Measurements from ENCODE around the gene MSMP.

MSMP gene

GRCh38 chr9:35790385-35791296 lies 36.6 kb upstream of the MSMP start:
- DNase-seq = peak; percentile 68
- H3K27me3 ChIP-seq (replicated peaks) = no peaks in the 10 kb centered on the region
- no peak overlapping the region for H3K27ac ChIP-seq
- in situ Hi-C loops (cut with HindIII; ENCODE audit: low pct_ligation_motif_present, low sequenced_read_pairs) = no loop called here
- peak overlapping the region; percentile 39 for H3K4me3 ChIP-seq (ENCODE audit: low read depth, low read length)
- peak; percentile 89 for TF ChIP-seq CTCF (IDR thresholded peaks at IDR 0.05; ENCODE audit: low read depth, low read length, missing control alignments)
- no peaks in the 10 kb centered on the region for H3K36me3 ChIP-seq (replicated peaks)

GRCh38 chr9:35790025-35790384 lies 35.9 kb upstream of the MSMP start:
- no peak for TF ChIP-seq CTCF (IDR thresholded peaks at IDR 0.05; ENCODE audit: low read depth, low read length, missing control alignments)
- no peak for DNase-seq
- Histone ChIP-seq H3K36me3 (replicated peaks) (no peaks in the 10 kb centered on the region), H3K4me3 (ENCODE audit: low read depth, low read length) (no peak overlapping the region), H3K27me3 (replicated peaks) (no peaks in the 10 kb centered on the region), H3K27ac (no peak overlapping the region)
- in situ Hi-C loops (cut with HindIII; ENCODE audit: low pct_ligation_motif_present, low sequenced_read_pairs) = no loop called here

GRCh38 chr9:35789541-35789940 lies 35.5 kb upstream of the MSMP start:
- Histone ChIP-seq H3K4me3 (ENCODE audit: low read depth, low read length) (no peak overlapping the region), H3K36me3 (replicated peaks) (no peaks in the 10 kb centered on the region), H3K27me3 (replicated peaks) (no peaks in the 10 kb centered on the region), H3K27ac (no peak overlapping the region)
- DNase-seq = no peak
- in situ Hi-C loops (cut with HindIII; ENCODE audit: low pct_ligation_motif_present, low sequenced_read_pairs) = no loop called here
- no peak for TF ChIP-seq CTCF (IDR thresholded peaks at IDR 0.05; ENCODE audit: low read depth, low read length, missing control alignments)

- Histone ChIP-seq H3K4me3 (ENCODE audit: low read depth, low read length) (no peak overlapping the region), H3K36me3 (replicated peaks) (no peaks in the 10 kb centered on the region), H3K27ac (no peak overlapping the region), H3K27me3 (replicated peaks) (peaks cover 4% of the 10 kb centered on the region)
- in situ Hi-C loops (cut with HindIII; ENCODE audit: low pct_ligation_motif_present, low sequenced_read_pairs) = no loop called here
- DNase-seq = no peak
- TF ChIP-seq CTCF (IDR thresholded peaks at IDR 0.05; ENCODE audit: low read depth, low read length, missing control alignments) = no peak
Observed at GRCh38 chr9:35783418-35783817, 29.3 kb upstream of the MSMP start.

- TF ChIP-seq CTCF (IDR thresholded peaks at IDR 0.05; ENCODE audit: low read depth, low read length, missing control alignments) = no peak
- Histone ChIP-seq H3K27ac (no peak overlapping the region), H3K27me3 (replicated peaks) (peaks cover 4% of the 10 kb centered on the region), H3K36me3 (replicated peaks) (no peaks in the 10 kb centered on the region), H3K4me3 (ENCODE audit: low read depth, low read length) (no peak overlapping the region)
- DNase-seq = no peak
- in situ Hi-C loops (cut with HindIII; ENCODE audit: low pct_ligation_motif_present, low sequenced_read_pairs) = no loop called here
Observed at GRCh38 chr9:35781066-35781465, 27.0 kb upstream of the MSMP start.

GRCh38 chr9:35778496-35778895 lies 24.4 kb upstream of the MSMP start:
- Histone ChIP-seq H3K36me3 (replicated peaks) (no peaks in the 10 kb centered on the region), H3K27me3 (replicated peaks) (peaks cover 4% of the 10 kb centered on the region), H3K27ac (no peak overlapping the region), H3K4me3 (ENCODE audit: low read depth, low read length) (no peak overlapping the region)
- no peak for TF ChIP-seq CTCF (IDR thresholded peaks at IDR 0.05; ENCODE audit: low read depth, low read length, missing control alignments)
- DNase-seq = no peak
- in situ Hi-C loops (cut with HindIII; ENCODE audit: low pct_ligation_motif_present, low sequenced_read_pairs) = no loop called here

Data from brain microvascular endothelial cell (primary cell).